GM12873 (cell line): Measurements from ENCODE around the gene CCDC192.

Experiments used
- TF ChIP-seq, protein P1 (sequence below): IDR thresholded peaks from 2 replicates; pipeline ENCODE4 v1.5.1; 2012; ENCODE audit warnings: low read depth, mild to moderate bottlenecking, moderate library complexity, low read length, control low read depth; ENCODE audit not compliant: insufficient read depth; ENCODE audit errors: missing control alignments

The CCDC192 gene

DNA sequence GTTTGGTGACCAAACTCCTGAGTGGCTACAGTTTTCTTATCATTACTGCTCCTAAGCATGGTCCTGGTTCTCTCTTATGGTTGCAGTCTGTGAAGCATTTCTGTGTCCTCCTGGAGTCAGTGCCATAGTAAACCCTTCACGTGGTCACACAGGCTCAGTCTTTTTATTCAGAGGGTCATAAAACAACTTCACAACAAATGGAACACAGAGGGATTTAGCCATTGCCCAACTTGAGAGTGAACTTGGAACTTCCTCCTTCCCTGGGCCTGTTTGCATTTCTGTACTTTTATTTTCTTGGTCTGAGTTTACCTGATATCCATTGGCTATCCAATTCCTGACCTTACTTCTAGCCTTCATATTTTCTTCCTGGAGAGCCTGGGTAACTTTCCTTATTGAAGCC, 144.9 kb downstream of the CCDC192 start:
- TF ChIP-seq, protein P1, sequence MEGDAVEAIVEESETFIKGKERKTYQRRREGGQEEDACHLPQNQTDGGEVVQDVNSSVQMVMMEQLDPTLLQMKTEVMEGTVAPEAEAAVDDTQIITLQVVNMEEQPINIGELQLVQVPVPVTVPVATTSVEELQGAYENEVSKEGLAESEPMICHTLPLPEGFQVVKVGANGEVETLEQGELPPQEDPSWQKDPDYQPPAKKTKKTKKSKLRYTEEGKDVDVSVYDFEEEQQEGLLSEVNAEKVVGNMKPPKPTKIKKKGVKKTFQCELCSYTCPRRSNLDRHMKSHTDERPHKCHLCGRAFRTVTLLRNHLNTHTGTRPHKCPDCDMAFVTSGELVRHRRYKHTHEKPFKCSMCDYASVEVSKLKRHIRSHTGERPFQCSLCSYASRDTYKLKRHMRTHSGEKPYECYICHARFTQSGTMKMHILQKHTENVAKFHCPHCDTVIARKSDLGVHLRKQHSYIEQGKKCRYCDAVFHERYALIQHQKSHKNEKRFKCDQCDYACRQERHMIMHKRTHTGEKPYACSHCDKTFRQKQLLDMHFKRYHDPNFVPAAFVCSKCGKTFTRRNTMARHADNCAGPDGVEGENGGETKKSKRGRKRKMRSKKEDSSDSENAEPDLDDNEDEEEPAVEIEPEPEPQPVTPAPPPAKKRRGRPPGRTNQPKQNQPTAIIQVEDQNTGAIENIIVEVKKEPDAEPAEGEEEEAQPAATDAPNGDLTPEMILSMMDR = no peak

DNA sequence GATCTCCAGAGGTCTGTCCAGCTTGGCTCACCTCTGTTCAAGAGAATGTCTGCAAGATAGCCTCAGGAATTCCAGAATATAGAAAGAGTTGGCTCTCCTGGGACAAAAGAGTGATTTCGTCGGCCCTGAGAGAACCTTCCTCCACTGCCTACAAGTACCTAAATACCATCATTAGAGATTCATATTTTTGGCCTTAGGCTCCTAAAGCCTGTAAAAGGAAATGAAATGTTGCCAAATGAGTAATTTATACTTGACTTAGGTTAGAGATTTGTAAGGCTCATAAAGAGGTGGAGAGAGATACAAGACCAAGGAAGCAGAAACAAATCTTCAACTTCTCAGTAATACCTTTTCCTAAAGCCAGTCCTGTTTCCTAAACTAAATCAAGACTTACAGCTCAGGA, 146.2 kb downstream of the CCDC192 start:
- TF ChIP-seq, protein P1 = no peak

DNA sequence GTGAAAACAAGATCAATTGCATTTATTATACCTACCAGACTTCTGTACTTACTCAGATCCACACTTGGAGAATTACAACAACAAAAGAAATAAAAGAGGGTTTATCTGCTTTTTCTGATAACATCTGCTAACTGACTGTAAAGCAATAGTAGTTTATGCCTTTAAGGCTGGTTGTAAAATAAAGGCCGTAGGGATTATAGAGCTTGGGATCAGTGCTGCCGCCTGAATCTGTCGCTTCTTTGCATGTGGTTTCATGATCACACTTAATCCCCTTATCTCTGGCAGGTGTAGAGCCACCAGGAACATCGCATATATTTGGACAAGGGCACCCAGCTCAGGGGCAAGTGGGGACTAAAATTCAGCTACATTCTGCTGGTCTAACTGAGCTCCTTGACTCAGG, 146.7 kb downstream of the CCDC192 start:
- TF ChIP-seq, protein P1 = no peak

DNA sequence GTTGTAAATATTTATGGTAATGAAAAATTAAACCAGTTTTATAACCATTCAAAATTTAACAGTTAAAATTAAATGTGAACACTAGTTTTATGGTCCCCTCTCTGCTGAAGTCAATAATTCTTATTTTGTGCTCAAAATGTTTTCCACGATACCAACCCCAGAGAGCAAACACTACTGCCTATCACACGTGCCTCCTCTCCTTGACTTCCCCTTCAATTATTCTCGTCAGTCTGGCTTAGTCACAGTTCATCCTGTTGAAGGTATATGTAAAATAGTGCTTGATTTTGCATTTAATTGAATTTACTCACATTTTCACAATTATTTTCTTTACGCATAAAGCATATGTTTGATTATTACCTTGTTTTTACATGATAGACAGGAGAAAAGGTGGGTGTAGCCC, 148.8 kb downstream of the CCDC192 start:
- TF ChIP-seq, protein P1 = no peak

DNA sequence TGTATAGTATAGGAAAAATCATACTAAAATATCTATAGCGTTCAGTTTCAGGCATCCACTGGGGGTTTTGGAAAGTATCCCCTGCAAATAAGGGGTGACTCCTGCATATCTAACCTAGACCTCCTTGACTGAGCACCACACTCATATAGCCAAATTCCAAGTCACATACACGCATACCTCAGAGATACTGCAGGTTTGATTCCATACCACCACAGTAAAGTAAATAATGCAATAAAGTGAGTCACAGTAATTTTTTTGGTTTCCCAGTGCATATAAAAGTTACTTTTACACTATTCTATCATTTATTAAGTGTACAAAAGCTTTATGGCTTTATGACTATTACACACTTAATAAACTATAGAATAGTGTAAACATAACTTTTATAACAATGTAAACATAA, 151.3 kb downstream of the CCDC192 start:
- TF ChIP-seq, protein P1 = no peak

DNA sequence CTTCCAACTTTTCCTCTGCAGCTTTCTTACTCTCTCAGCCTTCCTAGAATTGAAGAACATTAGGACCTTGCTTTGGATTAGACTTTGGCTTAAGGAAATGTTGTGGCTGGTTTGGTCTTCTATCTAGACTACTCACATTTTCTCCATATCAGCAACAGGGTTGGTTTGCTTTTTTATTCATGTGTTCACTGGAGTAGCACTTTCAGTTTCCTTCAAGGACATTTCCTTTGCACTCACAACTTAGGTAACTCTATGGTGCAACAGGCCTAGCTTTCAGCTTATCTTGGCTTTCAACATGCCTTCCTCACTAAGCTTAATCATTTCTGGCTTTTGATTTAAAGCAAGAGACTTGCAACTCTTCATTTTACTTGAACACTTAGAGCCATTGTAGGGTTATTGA, 153.1 kb downstream of the CCDC192 start:
- TF ChIP-seq, protein P1 = no peak

DNA sequence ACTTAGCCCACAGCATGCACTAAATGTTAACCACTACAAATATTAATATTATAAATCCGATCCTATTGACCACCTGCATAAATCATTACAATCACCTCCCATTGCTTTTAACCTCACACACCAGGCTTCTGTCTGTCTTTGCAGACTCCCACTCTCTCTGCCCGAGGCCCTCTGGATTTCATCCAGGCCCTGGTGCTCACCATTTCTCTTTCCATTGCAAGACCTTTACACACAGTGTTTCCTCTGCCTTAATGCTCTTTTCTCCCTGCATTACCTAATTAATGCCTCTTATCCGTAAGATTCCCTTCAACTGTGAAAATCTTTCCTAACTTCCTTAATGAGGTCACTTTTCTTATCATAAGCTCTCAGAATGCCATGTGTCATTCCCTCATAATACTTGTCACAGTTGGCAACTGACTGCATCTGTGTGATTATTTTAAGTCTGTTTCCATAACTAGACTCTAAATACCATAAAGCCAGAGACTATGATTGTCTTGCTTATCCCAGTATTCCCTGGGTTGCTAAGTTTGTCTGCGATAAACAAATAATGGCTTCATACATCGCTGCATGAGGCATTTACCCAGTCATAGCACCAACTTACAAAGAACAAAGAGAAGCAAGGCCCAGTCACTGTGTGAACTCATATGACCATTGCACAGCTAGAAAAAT, 155.1 kb downstream of the CCDC192 start:
- TF ChIP-seq, protein P1 = no peak
